AG04450 (cell line): ENCODE data around the gene HMX3. TPM values are rescaled to one million over a fixed set of nuclear protein-coding genes. Genes with fewer than 3 reads are reported as not detected.
"Not testable (repeated sequence)": the region's sequence is repeated elsewhere in the genome, so short reads cannot be mapped to it uniquely, and the experiment has no call there.

Experiments
- CTCF ChIA-PET: fragments of 300-600, 350-600 bp; formaldehyde crosslinking; extraction: SDS; loops from one replicate; lab custom pipeline; 2022; ENCODE audit warnings: antibody characterized with exemption, inconsistent platforms; lab: Charles Lee
- POLR2A ChIA-PET: fragments of 350-600 bp; formaldehyde crosslinking; extraction: SDS; loops from one replicate; lab custom pipeline; 2021; ENCODE audit warnings: antibody characterized with exemption, inconsistent platforms; lab: Yijun Ruan, JAX
- DNase-seq: peaks from one replicate; pipeline ENCODE4 v3.0.0-alpha.2; 2011; ENCODE audit warnings: low read depth, low spot score
- H3K27ac ChIP-seq: one replicate; pipeline ENCODE4 v1.5.1; 2012; ENCODE audit warnings: low read depth, low read length, control low read depth
- H3K27me3 ChIP-seq: one replicate; pipeline ENCODE4 v1.6.0; 2012; ENCODE audit warnings: low read length; ENCODE audit not compliant: control insufficient read depth, insufficient read depth
- H3K4me3 ChIP-seq: 2 replicates; pipeline ENCODE4 v1.5.1; 2011; ENCODE audit warnings: mild to moderate bottlenecking, low read depth, low read length, control low read depth
- H3K9me3 ChIP-seq: 2 replicates; pipeline ENCODE4 v1.5.1; 2012; ENCODE audit warnings: low read length; ENCODE audit not compliant: control insufficient read depth, insufficient read depth
- polyA plus RNA-seq: library from polyadenylated mRNA; depleted of rRNA; stranded (reverse); fragments of >200 nt; gene quantifications from 2 replicates; pipeline ENCODE4 v1.2.3, GENCODE V29; 2011
- TF ChIP-seq, protein P1 (sequence below): IDR thresholded peaks from 2 replicates; pipeline ENCODE4 v1.5.1; 2011; ENCODE audit warnings: low read depth, low read length, control low read depth, inconsistent platforms

HMX3 gene
- polyA plus RNA-seq, 1 experiment: not detected

- H3K27me3 ChIP-seq: no peaks in the 10 kb centered on the region
- no peak overlapping the region for H3K4me3 ChIP-seq
- CTCF ChIA-PET: interaction anchor here (2.1 kb wide), 1 partner anchor 10 kb away, joined by 5 read pairs; no protein-coding TSS in a partner anchor
- H3K9me3 ChIP-seq: no peaks in the 10 kb centered on the region
- POLR2A ChIA-PET: no interaction called here
- TF ChIP-seq, protein P1, sequence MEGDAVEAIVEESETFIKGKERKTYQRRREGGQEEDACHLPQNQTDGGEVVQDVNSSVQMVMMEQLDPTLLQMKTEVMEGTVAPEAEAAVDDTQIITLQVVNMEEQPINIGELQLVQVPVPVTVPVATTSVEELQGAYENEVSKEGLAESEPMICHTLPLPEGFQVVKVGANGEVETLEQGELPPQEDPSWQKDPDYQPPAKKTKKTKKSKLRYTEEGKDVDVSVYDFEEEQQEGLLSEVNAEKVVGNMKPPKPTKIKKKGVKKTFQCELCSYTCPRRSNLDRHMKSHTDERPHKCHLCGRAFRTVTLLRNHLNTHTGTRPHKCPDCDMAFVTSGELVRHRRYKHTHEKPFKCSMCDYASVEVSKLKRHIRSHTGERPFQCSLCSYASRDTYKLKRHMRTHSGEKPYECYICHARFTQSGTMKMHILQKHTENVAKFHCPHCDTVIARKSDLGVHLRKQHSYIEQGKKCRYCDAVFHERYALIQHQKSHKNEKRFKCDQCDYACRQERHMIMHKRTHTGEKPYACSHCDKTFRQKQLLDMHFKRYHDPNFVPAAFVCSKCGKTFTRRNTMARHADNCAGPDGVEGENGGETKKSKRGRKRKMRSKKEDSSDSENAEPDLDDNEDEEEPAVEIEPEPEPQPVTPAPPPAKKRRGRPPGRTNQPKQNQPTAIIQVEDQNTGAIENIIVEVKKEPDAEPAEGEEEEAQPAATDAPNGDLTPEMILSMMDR: no peak
- DNase-seq: no peak
- no peak overlapping the region for H3K27ac ChIP-seq
Observed at GRCh38 chr10:123166618-123167017, 30.8 kb downstream of the HMX3 start.

GRCh38 chr10:123170961-123171360, 35.2 kb downstream of the HMX3 start:
- no peak for DNase-seq
- no peaks in the 10 kb centered on the region for H3K9me3 ChIP-seq
- no peaks in the 10 kb centered on the region for H3K27me3 ChIP-seq
- H3K4me3 ChIP-seq: no peak overlapping the region
- TF ChIP-seq, protein P1: no peak
- no peak overlapping the region for H3K27ac ChIP-seq
- POLR2A ChIA-PET: no interaction called here
- CTCF ChIA-PET: no interaction called here

- H3K9me3 ChIP-seq, H3K27me3 ChIP-seq, POLR2A ChIA-PET, H3K4me3 ChIP-seq, H3K27ac ChIP-seq, DNase-seq: not testable (repeated sequence)
- CTCF ChIA-PET: interaction anchor here (0.9 kb wide), 1 partner anchor 38 kb away, joined by 3 read pairs; no protein-coding TSS in a partner anchor
Observed at GRCh38 chr10:123171616-123172015, 35.8 kb downstream of the HMX3 start.

GRCh38 chr10:123175389-123176387, 39.9 kb downstream of the HMX3 start:
- DNase-seq: no peak
- TF ChIP-seq, protein P1: no peak
- Histone ChIP-seq H3K27me3 (no peaks in the 10 kb centered on the region), H3K9me3 (no peaks in the 10 kb centered on the region), H3K27ac (no peak overlapping the region), H3K4me3 (no peak overlapping the region)
- POLR2A ChIA-PET: no interaction called here
- CTCF ChIA-PET: interaction anchor here (0.6 kb wide), 1 partner anchor 133 kb away, joined by 4 read pairs; no protein-coding TSS in a partner anchor

- H3K27me3 ChIP-seq, DNase-seq, H3K9me3 ChIP-seq, H3K4me3 ChIP-seq, H3K27ac ChIP-seq, CTCF ChIA-PET, POLR2A ChIA-PET: not testable (repeated sequence)
Observed at GRCh38 chr10:123178390-123178789, 42.6 kb downstream of the HMX3 start.
